OCI-LY1 (cell line): Measurements from ENCODE around the gene CCDC88B.

ENCODE experiments used
- H2AFZ ChIP-seq: fragments of 200-600 bp; sonication (generic), shearing (Covaris generic); 2 replicates; pipeline ENCODE4 v1.6.0; 2014; ENCODE audit warnings: antibody characterized with exemption, mild to moderate bottlenecking, low read length
- H3F3A ChIP-seq: fragments of 200-600 bp; sonication (generic), shearing (Covaris generic); 2 replicates; pipeline ENCODE4 v1.6.0; 2014; ENCODE audit warnings: mild to moderate bottlenecking, antibody characterized with exemption, low read length, moderate library complexity; ENCODE audit not compliant: insufficient read depth
- H3K27ac ChIP-seq: fragments of 200-600 bp; sonication (generic); 2 replicates; pipeline ENCODE4 v1.5.1; 2014; ENCODE audit warnings: low read length, mixed run types, mild to moderate bottlenecking, low read depth; ENCODE audit not compliant: poor library complexity, severe bottlenecking
- H3K27me3 ChIP-seq: fragments of 200-600 bp; sonication (generic); 2 replicates; pipeline ENCODE4 v1.6.0; 2014; ENCODE audit warnings: antibody characterized with exemption, mild to moderate bottlenecking, low read length, moderate library complexity; ENCODE audit not compliant: insufficient read depth
- H3K36me3 ChIP-seq: fragments of 200-600 bp; sonication (generic); 2 replicates; pipeline ENCODE4 v1.6.1; 2014; ENCODE audit warnings: mild to moderate bottlenecking, antibody characterized with exemption, low read length, moderate library complexity, mixed read lengths; ENCODE audit not compliant: insufficient read depth
- H3K4me1 ChIP-seq: fragments of 200-600 bp; sonication (generic); 2 replicates; pipeline ENCODE4 v1.5.1; 2014; ENCODE audit warnings: mild to moderate bottlenecking, low read length, moderate library complexity; ENCODE audit not compliant: insufficient read depth, severe bottlenecking
- H3K4me2 ChIP-seq: fragments of 200-600 bp; sonication (generic), shearing (Covaris generic); 2 replicates; pipeline ENCODE4 v1.6.1; 2014; ENCODE audit warnings: low read length
- H3K4me3 ChIP-seq: fragments of 200-600 bp; sonication (generic); 2 replicates; pipeline ENCODE4 v1.5.1; 2014; ENCODE audit warnings: low read length, low read depth, mild to moderate bottlenecking, mixed read lengths; ENCODE audit not compliant: poor library complexity, severe bottlenecking
- H3K79me2 ChIP-seq: fragments of 200-600 bp; shearing (Covaris generic); 2 replicates; pipeline ENCODE4 v1.6.1; 2016; ENCODE audit warnings: mixed run types, low read length, mixed read lengths; ENCODE audit not compliant: insufficient read depth
- H3K9ac ChIP-seq: fragments of 200-600 bp; sonication (generic), shearing (Covaris generic); 2 replicates; pipeline ENCODE4 v1.6.1; 2014; ENCODE audit warnings: mild to moderate bottlenecking, low read length, mixed read lengths
- H3K9me2 ChIP-seq: fragments of 200-600 bp; sonication (generic), shearing (Covaris generic); 2 replicates; pipeline ENCODE4 v1.6.1; 2014; ENCODE audit warnings: low read depth, mild to moderate bottlenecking, low read length, mixed read lengths
- H3K9me3 ChIP-seq: fragments of 200-600 bp; shearing (Covaris generic); 2 replicates; pipeline ENCODE4 v1.6.1; 2014; ENCODE audit warnings: low read length, mixed read lengths
- H4K20me1 ChIP-seq: fragments of 200-600 bp; sonication (generic), shearing (Covaris generic); 2 replicates; pipeline ENCODE4 v1.6.0; 2016; ENCODE audit warnings: mild to moderate bottlenecking, low read length; ENCODE audit not compliant: insufficient read depth
- EZH2 ChIP-seq: fragments of 200-600 bp; sonication (generic), shearing (Covaris generic); IDR thresholded peaks from 2 replicates; pipeline ENCODE4 v1.8.0; 2017; ENCODE audit warnings: borderline replicate concordance, mixed run types, mild to moderate bottlenecking, antibody characterized with exemption, low read length, moderate library complexity, mixed read lengths
- TF ChIP-seq, protein P1 (sequence below): fragments of 200-600 bp; sonication (generic), shearing (Covaris generic); IDR thresholded peaks from 2 replicates; pipeline ENCODE4 v1.5.1; 2017; ENCODE audit warnings: mild to moderate bottlenecking, antibody characterized with exemption, low read length, moderate library complexity, mixed read lengths

Gene CCDC88B

GRCh38 chr11:64349025-64349387, 9.0 kb downstream of the CCDC88B start:
- no peak overlapping the region for H3K9ac ChIP-seq

GRCh38 chr11:64349404-64349803, 9.4 kb downstream of the CCDC88B start:
- no peak overlapping the region for H3K4me2 ChIP-seq
- H3K27ac ChIP-seq, result no peak overlapping the region
- no peak overlapping the region for H3K4me3 ChIP-seq
- no peaks in the 10 kb centered on the region for H4K20me1 ChIP-seq
- no peak for TF ChIP-seq EZH2
- TF ChIP-seq, protein P1, sequence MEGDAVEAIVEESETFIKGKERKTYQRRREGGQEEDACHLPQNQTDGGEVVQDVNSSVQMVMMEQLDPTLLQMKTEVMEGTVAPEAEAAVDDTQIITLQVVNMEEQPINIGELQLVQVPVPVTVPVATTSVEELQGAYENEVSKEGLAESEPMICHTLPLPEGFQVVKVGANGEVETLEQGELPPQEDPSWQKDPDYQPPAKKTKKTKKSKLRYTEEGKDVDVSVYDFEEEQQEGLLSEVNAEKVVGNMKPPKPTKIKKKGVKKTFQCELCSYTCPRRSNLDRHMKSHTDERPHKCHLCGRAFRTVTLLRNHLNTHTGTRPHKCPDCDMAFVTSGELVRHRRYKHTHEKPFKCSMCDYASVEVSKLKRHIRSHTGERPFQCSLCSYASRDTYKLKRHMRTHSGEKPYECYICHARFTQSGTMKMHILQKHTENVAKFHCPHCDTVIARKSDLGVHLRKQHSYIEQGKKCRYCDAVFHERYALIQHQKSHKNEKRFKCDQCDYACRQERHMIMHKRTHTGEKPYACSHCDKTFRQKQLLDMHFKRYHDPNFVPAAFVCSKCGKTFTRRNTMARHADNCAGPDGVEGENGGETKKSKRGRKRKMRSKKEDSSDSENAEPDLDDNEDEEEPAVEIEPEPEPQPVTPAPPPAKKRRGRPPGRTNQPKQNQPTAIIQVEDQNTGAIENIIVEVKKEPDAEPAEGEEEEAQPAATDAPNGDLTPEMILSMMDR, result no peak
- no peaks in the 10 kb centered on the region for H3K9me3 ChIP-seq
- no peaks in the 10 kb centered on the region for H3F3A ChIP-seq
- peaks cover 36% of the 10 kb centered on the region; the same call in 1 of the 2 replicates for H3K36me3 ChIP-seq
- H3K9me2 ChIP-seq, result no peaks in the 10 kb centered on the region
- no peaks in the 10 kb centered on the region for H3K4me1 ChIP-seq
- H3K27me3 ChIP-seq, result no peaks in the 10 kb centered on the region
- H3K9ac ChIP-seq, result no peak overlapping the region
- no peaks in the 10 kb centered on the region for H3K79me2 ChIP-seq
- no peak overlapping the region for H2AFZ ChIP-seq

More at GRCh38 chr11:64349025-64349387, 9.0 kb downstream of the CCDC88B start:
- peaks cover 40% of the 10 kb centered on the region; the same call in 1 of the 2 replicates for H3K36me3 ChIP-seq
- no peak overlapping the region for H3K4me3 ChIP-seq
- no peaks in the 10 kb centered on the region for H3K9me3 ChIP-seq
- TF ChIP-seq, protein P1, result no peak
- TF ChIP-seq EZH2, result no peak
- no peaks in the 10 kb centered on the region for H3F3A ChIP-seq
- H3K4me1 ChIP-seq, result no peaks in the 10 kb centered on the region
- H3K79me2 ChIP-seq, result no peaks in the 10 kb centered on the region
- no peak overlapping the region for H3K4me2 ChIP-seq
- no peak overlapping the region for H3K27ac ChIP-seq
- no peaks in the 10 kb centered on the region for H4K20me1 ChIP-seq
- no peaks in the 10 kb centered on the region for H3K27me3 ChIP-seq
- no peaks in the 10 kb centered on the region for H3K9me2 ChIP-seq
- H2AFZ ChIP-seq, result no peak overlapping the region

DNA sequence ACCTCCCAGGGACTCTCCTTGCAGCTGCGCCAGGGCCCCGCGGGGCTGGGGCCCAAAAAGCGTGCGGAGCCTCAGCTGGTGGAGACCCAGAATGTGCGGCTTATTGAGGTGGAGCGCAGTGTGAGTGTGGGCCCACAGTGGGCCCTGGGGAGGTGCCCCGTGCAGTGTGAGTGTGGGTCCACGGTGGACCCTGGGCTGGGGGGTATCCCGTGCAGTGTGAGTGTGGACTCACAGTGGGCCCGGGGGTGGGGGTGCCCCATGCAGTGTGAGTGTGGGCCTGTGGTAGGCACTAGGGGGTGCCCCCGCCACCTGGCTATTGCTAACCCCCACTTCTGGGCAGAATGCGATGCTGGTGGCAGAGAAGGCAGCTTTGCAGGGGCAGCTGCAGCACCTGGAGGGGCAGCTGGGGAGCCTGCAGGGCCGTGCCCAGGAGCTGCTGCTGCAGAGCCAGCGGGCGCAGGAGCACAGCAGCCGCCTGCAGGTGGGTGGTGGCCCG, 11.2 kb downstream of the CCDC88B start:
- Histone ChIP-seq H2AFZ (no peak overlapping the region), H3K9me2 (no peaks in the 10 kb centered on the region), H3K27ac (no peak overlapping the region), H3F3A (no peaks in the 10 kb centered on the region), H3K36me3 (peaks cover 29% of the 10 kb centered on the region; the same call in 1 of the 2 replicates), H3K4me1 (no peaks in the 10 kb centered on the region), H3K79me2 (no peaks in the 10 kb centered on the region), H3K9ac (no peak overlapping the region), H3K4me2 (no peak overlapping the region), H3K27me3 (no peaks in the 10 kb centered on the region), H4K20me1 (no peaks in the 10 kb centered on the region), H3K9me3 (no peaks in the 10 kb centered on the region), H3K4me3 (no peak overlapping the region)
- TF ChIP-seq, protein P1, result no peak
- TF ChIP-seq EZH2, result no peak
